Amniotic stem cell (primary cell): ENCODE results near the gene UPP2.

Experiments
- DNase-seq: peaks from one replicate; lab custom pipeline; 2025; lab: John Stamatoyannopoulos, UW

The UPP2 gene

DNA sequence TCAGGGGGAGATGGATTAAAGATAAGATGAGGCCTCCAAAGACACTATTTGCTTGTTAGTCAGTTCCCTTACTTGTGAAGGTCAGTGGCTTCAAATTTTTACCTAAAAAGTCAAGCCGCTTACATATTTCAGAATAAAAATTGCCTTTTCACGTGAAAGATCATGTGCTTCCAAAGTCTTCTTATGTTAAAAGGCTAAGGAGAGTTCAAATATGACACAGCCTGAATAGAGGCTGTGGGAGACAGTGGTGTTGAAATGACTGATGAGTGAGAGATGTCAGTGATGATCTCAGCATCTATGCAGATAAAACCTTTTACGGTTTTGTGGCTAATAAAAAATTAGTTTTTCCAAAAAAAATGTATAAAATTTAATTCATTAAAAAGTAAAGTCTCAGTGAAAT lies 40.5 kb downstream of the UPP2 start:
- no peak for DNase-seq

DNA sequence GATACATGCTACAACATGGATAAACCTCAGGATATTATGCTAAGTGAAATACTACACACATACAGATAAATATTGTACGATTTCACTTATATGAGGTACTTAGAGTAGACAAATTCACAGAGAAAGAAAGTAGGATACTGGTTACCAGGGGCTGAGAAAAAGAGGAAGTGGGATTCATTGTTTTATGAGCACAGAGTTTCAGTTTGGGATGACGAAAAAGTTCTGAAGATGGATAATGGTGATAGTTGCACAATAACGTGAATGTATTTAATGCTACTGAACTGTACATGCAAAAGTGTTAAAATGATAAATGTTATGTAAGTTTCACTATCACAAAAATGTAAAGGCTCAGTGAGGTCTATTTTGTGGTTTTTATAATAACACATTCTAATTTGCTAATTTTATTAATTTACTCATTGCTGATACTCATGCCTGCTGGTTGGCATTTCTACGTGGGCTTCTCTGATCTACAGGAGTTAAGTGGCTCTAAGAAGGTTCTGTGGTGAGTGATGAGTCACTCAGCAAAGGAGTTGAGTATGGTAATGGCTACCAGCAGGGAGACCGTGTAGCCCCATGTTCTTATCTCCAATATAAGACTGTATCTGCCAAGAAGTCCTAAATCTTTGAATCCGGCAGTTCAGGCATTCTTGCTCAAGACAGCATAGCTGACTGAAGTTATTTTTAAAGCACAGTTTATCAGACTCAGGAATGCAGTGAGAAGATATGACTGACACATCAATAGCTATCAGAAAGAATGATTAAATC lies 41.1 kb downstream of the UPP2 start:
- DNase-seq = no peak

DNA sequence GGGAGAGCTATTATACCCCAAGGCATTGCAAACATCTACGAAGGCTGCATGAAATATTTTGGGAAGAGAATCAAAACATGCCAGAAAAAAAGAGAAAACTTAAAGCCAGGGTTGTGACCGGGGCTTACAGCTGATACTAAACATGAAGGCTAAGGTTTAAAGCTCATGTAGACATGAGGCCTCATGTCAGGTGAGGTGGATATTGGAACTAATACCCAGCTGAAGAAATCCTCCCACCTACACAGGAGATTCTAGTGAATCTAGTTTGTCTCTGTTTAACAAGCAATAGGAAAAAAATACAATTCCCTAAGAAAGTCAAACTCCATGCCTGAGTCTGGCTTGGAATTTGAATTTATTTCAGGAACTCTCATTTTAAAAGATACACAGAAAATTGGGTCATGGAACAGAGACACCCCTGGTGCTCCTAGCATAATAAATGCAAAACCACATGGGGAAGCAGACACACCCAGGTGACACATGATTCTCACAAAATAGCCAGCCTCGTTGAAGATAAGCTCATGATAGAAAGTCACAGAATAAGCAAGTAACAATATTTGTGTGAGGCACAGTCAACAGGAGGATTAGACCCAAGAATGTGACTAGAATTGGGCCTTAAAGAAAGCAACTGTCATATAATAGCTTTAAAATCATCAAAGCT lies 42.2 kb downstream of the UPP2 start:
- DNase-seq = no peak

DNA sequence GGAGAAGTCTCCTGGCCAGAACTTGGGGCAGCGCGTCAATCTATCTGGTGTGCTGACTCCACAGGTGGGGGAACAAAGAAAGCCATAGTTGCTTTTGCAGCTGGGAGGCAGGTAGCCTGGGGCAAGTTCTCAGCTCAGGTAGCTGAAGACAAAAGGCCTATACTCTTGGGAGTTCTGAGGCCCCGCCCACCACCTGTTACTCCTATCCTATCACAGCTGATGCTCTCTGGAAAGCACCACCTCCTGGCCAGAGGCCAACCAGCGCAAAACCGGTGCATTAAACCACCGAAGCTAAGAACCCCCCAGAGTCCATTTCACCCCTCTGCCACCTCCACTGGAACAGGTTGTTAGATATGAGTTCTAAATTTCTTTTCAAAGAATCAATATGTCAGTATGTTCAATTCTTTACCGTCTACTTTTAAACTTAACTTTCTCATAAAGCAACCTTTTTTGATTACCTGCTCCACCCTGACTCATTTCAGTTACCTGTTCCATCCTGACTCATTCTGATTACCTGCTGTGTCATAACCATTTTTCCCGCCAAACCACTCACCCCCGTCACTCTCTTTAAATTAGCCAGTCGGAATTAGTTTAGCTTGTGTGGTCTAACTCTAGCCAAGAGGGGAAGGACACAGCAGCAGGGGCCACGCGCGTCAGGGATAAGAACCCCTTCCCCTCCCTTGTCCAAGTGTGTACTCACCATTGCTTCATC lies 43.4 kb downstream of the UPP2 start:
- no peak for DNase-seq

DNA sequence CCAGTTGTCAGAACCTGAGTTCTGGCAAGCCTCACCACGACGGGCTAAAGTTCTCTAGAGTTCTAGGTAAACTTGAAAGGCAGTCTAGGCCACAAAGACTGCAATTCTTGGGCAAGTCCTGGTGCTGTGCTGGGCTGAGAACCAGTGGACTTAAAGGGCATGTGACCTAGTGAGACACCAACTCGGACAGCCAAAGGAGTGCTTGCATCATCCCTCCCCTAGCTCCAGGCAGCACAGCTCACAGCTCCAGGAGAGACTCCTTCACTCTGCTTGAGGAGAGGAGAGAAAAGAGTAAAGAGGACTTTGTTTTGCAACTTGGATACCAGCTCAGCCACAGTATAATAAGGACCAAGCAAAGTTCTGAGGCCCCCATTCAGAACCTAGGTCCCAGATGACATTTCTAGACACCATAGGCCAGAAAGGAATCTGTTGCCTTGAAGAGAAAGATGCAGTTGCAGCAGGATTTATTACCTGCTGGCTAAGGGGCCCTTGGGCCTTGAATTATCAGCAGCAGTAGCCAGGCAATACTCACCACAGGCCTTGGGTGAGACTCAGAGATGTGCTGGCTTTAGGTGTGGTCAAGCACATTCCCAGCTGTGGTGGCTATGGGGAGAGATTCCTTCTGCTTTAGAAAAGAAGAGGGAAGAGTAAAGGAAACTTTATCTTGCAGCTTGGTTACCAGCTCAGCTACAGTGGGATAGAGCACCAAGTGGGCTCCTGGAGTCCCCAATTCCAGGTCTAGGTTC lies 51.8 kb downstream of the UPP2 start:
- no peak for DNase-seq

DNA sequence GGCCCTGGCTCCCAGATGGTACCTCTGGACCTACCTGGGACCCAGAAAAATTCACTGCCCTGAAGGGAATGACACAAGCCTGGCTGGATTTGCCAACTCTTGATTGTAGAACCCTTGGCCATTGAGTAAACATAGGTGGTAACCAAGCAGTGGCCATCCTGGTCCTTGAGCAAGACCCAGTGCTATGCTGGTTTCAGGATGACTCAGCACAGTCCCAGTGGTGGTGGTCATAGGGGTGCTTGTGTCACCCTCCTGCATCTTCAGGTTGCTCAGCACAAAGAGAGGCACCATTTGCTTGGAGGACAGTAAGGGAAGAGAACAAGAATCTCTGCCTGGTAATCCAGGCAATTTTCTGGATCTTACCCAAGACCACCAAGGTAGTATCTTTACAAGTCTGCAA lies 52.9 kb downstream of the UPP2 start:
- DNase-seq = no peak

DNA sequence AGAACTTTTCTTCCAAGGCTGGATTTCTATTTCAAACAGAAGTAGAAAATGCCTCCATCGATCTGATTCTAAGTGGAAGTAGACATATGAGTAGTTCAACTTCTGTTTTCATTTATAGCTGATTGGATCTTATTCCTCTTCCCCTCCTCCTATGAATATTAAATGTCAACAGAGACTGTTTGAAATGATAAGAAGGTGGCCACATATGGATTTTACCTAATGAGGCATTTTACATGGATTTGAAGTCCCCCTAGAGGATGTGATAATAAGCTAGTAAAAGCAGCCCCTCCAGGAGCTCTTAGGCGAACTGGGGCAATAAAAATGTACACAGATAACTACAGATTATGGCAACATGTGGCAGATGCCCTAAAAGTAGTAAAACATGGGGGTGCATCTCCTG lies 71.0 kb downstream of the UPP2 start:
- DNase-seq = no peak

DNA sequence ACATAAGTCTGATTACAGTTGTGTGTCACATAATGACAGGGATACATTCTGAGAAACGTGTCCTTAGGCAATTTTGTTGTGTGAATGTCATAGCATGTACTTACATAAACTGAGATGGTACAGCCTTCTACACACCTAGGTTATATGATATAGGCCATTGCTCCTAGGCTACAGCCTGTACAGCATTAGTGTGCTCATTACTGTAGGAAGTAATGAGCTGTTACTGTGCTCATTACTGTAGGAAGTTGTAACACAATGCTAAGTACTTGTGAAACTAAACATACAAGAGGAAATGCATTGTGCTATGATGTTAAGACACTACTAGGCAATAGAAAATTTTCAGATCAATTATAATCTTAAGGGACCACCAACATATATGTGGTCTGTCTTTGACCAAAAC lies 72.8 kb downstream of the UPP2 start:
- DNase-seq = no peak

DNA sequence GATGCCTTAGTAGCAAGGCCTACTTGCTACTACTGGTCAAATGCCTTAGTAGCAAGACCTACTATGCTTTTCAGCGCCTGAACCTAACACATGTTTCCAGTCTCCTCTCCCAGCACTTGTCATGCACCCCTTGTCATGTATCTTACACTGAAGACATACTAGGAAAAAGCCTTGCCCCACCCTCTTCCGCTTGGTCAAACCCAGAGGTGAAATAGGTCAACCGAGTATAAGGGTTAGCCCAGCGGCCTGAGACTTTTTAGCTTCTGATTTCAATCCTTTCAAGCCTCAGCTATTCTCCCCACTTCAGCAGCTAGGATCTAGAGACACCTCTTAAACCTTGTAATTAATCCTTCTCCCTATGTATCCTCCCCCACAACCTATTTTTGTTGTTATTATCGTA lies 73.3 kb downstream of the UPP2 start:
- DNase-seq = no peak

DNA sequence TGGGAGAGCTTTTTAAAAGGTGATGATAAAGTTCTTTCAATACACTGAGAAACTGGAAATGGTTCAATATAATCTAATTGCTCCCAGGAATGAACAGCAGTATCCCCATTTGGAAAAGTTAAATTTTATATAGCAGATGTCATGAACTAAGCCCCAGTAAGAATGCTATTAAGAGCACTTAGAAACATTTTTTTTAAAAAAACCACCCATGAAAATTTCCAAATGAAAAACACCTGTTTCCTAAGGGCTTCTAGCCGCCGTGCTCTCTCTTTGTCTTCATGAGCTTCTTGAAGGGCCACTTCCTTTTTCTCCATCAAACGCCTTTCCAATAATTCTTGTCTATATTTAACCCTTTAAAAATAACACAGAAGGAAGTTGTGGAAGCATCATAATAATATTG lies 77.0 kb downstream of the UPP2 start:
- no peak for DNase-seq

DNA sequence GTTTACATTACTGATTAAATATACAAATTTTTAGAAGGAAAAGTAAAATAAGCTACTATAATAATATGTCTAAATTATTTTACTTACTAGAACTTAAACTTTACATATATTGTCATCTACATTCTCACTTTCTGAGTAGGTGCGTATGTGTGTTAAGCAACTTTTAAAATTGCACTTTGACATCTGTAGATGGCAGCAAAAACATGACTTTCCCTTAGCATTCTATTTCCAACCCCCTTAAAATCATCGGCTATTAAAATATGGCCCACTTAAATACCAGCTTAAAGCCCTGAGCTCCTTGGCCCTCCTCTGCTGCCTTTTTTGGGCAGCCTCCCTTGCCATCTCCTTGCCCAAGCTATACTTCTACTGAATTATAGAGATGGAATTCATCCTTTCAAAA lies 78.0 kb downstream of the UPP2 start:
- DNase-seq = no peak

DNA sequence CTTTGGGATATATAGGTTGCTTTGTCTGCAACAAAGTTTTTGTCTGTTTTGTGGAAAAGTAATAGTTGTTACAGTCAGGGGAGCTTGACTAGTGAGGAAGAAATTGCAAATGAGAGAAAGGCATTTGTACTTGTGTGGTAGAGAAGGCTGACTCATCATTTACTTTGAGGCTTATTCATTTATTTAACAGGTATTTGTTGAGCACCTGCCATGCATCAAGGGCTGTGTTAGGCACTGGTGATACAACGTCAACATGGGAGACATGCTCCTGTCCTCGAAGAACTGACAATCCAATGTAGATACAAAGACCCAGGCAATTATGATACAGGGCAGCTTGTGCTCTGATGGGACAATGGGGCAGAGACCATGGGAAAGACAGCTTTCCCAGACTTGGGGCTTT lies 79.5 kb downstream of the UPP2 start:
- no peak for DNase-seq

DNA sequence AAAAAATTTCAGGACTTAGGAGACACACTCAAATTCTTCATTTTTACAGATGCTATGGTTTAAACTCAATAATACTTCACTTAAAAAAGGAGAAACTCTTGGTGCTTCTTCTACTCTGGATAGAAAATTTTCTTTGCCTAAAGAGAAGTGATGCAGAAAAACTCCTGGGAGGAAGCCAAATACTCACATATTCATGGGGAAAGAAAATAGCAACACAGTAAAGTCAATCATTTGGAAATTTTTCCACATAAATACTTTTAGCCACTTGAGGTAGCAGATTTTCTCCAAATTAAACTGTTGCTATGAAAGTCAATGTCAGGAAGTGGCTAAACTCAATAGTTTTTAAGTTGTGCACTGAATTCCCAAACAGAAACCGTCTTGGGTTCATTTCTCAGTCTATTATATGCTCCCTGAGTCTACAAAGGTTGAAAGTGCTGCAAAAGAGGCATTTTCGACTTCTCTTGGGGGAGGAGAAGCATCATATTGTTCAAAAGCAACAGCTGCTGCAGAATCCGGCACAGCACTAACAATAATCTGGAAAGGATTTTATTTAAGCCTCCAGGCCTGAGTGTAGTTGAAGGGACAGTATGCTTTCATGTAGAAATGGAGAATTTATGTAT lies 81.1 kb downstream of the UPP2 start:
- DNase-seq = no peak

DNA sequence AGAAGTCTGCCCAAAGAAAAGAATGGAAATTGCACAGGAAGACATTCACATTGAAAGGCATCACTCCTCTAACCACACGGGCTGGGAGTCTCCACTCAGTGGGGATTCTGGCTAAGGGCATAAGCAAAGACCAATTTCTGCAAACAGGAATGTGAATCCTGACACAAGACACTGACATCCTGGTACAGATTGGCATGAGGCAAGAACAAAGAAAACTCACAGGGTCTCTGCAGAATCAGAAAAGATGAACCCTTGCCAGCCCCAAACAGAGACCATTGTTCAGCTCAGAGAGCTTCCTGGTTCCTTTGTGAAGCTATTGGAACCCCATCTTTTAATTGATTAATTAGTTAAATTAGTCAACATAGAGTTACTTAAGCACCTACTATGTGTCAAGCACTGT lies 82.3 kb downstream of the UPP2 start:
- DNase-seq = no peak

DNA sequence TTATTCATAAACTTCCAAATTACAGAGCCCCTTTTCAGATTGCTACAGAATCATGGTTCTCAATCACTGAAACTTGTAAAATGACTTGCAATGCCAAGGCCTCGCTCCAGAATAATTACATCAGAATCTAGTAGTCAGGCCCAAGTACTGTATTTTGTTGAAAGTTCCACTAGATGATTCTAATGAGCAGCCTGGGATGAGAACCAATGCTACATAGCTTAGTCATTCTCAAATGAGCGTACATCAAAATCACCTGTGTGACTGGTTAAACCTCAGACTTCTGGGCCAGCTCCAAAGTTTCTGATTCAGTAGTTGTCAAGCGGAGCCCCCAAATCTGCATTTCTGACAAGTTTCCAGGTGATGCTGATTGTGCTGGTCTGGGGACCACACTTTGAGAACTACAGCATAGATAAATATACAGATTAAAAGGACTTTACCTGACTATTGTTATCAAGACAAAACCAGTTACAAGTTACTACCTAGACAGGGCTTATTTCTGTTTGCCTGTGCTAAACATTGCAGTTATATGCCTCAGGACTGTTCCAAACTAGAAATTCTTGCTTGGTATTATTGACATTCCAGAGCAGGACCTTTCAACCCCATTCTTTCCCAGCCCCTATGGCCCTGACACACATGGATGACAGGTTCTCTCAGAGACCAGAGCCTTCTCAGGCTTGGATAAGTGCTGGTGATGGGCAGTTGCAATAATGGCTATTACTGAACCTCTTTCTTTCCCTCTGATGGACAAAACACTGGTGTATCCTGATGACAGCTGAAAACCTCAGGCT lies 83.1 kb downstream of the UPP2 start:
- no peak for DNase-seq
